Measurements from ENCODE around the gene MACF1.

DNA sequence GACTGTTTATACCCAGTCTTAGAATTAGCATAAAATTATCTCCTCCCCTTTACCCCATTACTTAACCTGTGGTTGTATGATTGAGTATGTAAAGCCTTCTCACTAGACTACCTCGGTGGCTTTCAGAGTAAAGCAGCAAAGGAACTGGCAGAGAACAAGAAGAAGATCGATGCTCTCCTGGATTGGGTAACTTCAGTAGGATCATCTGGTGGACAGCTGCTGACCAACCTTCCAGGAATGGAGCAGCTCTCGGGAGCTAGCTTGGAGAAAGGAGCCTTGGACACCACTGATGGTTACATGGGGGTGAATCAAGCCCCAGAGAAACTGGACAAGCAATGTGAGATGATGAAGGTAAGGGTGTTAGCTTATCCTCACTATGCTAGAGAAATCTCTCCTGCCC is 148.4 kb downstream of the MACF1 start:
- no peak for TF ChIP-seq L3MBTL2 (conservative IDR thresholded peaks at IDR 0.05)
- TF ChIP-seq BHLHE40 (IDR thresholded peaks at IDR 0.05; ENCODE audit: borderline replicate concordance) = no peak
- TF ChIP-seq TARDBP (IDR thresholded peaks at IDR 0.05) = no peak
- TF ChIP-seq FOXM1 (IDR thresholded peaks at IDR 0.05; ENCODE audit: borderline replicate concordance) = no peak
- TF ChIP-seq ZNF384 (IDR thresholded peaks at IDR 0.05) = no peak
- TF ChIP-seq FOXK2 (IDR thresholded peaks at IDR 0.05) = no peak
- no peak for TF ChIP-seq SP1 (IDR thresholded peaks at IDR 0.05)
- TF ChIP-seq ELF4 (IDR thresholded peaks at IDR 0.05) = no peak
- no peak for TF ChIP-seq FOXA1 (IDR thresholded peaks at IDR 0.05)
- TF ChIP-seq CTBP1 (IDR thresholded peaks at IDR 0.05; ENCODE audit: borderline replicate concordance) = no peak
- no peak for TF ChIP-seq ARNT (IDR thresholded peaks at IDR 0.05)
- no peak for TF ChIP-seq PKNOX1 (IDR thresholded peaks at IDR 0.05)
- no peak for TF ChIP-seq HDGF (IDR thresholded peaks at IDR 0.05; ENCODE audit: borderline replicate concordance)

Measured in HEK293T (cell line).